Dermis microvascular lymphatic vessel endothelial cell (primary cell): ENCODE results near the gene ADGRG7. TPM values are rescaled to one million over a fixed set of nuclear protein-coding genes. Genes with fewer than 3 reads are reported as not detected.
"Not testable (repeated sequence)": the region's sequence is repeated elsewhere in the genome, so short reads cannot be mapped to it uniquely, and the experiment has no call there.

ENCODE experiments used
- DNase-seq, 2 donors: peaks; one replicate each; pipeline versions ENCODE4 v3.0.0 to v3.0.0-alpha.2; 2010; ENCODE audit warnings: low read depth in 2 of 2
- total RNA-seq: library from RNA; depleted of rRNA; stranded (reverse); fragments of >200 nt; gene quantifications from 2 replicates; pipeline ENCODE4 v1.2.1, GENCODE V29; 2014

ADGRG7 gene, protein sequence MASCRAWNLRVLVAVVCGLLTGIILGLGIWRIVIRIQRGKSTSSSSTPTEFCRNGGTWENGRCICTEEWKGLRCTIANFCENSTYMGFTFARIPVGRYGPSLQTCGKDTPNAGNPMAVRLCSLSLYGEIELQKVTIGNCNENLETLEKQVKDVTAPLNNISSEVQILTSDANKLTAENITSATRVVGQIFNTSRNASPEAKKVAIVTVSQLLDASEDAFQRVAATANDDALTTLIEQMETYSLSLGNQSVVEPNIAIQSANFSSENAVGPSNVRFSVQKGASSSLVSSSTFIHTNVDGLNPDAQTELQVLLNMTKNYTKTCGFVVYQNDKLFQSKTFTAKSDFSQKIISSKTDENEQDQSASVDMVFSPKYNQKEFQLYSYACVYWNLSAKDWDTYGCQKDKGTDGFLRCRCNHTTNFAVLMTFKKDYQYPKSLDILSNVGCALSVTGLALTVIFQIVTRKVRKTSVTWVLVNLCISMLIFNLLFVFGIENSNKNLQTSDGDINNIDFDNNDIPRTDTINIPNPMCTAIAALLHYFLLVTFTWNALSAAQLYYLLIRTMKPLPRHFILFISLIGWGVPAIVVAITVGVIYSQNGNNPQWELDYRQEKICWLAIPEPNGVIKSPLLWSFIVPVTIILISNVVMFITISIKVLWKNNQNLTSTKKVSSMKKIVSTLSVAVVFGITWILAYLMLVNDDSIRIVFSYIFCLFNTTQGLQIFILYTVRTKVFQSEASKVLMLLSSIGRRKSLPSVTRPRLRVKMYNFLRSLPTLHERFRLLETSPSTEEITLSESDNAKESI
- total RNA-seq = not detected in 2 replicates

DNA sequence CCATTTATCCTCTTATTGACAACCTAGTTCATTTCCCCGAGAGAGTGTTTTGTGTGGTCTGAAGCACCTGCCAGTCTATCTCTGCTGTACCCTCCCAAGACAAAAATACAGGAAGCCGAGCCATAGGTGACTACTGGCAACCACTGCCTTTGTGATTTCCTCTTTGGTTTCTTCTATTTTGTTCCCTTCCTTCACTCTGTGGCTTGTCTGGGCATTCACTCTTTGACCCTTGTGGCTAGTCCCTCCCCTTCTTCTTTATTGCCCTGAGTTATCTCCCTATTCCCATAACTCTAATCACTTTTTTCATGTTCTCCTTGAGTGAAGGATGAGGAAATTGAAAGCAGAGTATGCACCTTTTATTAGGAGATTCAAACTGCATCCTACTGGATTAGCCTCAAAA lies at the start of gene ADGRG7:
TSS of gene ADGRG7 (plus strand) at position 297 of the 400 bp plus-strand sequence. CDS start 256 bp downstream, outside the sequence.
- no peak for DNase-seq

DNA sequence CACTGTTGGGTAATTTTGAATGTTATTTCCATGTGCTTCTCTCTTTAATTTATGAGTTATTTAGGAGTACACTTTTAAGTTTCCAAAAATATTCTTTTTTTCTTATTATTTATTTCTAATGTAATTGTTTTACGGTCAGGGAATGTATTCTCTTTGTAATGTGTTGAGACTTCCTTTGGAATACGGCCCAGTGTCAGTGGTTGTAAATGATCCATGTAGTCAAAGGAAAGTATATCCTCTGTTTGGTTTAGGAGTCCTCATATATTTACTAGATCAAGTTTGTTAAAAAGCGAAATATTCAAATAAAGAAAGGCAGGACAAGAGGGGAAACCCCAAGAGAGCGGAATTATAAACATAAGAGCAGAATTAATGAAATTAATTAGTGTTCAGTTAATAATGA lies 49.0 kb upstream of the ADGRG7 start:
- no peak for DNase-seq

DNA sequence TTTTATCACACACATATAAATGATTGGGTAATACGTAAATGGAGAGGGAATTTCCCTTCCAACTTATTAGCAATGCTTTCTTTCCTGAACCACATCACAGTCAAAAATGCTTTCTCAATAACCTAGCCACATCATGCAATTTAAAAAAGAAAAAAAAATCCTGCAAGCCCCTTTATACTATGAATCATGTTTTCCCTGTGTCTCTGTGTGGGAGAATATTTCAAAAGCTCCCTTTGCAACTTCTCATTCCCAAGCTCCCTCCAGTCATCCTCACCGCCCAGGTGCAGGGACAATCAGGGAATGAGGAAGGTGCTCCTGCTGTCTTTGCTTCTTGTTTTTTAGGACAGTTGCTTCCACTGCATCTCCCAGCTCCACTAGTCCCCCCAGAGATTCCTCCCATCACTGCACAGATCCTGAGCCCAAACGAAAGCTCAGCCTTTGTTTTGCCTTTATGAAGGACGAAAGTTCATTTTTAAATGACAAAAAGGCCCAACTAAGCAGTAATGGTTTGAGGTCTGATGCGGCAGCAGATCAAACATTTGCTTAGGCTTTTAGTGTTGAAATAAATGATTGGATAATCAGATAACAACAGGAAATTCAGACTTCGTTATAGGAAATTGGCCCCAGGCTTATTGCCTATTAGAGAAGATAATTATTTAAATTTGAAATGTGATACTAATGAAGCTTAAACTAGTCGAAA lies 47.8 kb upstream of the ADGRG7 start:
- peak in 1 of 2 donors; percentile 17 for DNase-seq

DNA sequence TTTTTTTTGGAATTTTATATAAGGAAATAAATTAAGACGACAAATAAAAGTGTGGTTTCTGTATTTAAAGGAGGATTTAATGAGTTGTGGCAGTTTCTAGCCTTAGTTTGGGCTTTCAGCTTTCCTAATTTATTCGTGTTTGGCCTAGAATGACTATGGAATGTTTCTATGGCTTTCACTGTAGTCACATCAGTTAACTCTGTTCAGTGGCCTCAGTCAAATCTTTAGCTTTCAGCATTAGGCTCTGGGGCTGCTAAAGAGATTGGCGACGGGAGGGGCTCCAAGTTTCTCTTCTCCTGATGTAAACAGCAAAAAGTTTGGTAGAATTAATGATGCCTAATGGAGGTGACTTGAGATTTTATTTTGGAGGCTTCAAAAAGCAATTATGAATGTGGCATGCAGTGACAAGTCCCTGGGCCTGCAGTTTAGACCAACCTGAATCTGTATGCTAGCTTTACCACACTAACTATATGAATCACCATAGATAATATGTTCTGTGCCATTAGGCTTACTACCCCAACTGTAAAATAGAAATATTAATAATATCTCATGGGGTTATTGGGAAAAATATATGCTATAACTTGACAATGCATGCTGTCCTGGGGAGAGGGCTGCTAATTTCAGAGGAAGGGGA lies 47.1 kb upstream of the ADGRG7 start:
- DNase-seq = no peak

DNA sequence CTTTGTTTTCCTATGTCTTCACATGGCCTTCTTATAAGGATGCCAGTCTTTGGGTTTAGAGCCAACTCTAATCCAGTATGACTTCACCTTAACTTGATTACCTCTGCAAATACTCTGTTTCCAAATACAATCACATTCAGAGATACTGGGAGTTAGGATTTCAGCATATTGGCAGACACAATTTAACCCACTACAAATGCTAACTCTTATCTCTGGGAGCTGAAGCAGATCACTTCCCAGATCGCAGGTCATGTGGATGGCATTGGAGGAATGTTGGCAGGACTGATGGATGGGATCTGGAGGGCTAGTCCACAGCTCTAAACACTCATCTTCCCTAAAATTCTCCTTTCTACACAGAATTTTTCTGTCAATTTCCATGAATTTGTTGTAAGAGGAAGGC lies 46.2 kb upstream of the ADGRG7 start:
- no peak for DNase-seq

DNA sequence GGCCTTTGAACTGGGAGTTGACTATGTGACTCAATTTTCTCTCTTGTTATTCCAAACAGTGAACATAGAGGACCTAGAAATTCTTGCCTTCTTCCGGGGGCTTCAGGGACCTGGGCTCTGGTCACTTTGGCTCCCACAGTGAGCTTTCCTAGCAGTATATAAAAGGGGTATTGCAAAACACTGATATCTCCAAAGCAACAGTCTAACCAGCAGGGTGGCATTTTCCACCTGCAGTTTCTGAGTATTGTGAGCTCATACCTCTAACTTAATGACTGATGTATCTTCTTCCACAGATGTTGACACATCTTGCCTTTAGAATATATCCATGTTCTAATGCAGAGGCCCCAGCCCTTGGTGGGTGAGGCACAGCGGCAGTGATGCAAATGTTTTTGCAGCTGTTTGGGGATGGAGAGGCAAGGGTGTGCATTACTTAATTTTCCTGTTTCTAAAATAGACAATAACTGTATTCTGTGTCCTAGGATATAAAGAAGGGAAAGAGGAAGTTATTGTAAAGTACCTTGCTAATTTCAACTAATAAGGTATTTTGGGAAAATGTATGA lies 45.7 kb upstream of the ADGRG7 start:
- DNase-seq = peak in 1 of 2 donors; percentile 3

DNA sequence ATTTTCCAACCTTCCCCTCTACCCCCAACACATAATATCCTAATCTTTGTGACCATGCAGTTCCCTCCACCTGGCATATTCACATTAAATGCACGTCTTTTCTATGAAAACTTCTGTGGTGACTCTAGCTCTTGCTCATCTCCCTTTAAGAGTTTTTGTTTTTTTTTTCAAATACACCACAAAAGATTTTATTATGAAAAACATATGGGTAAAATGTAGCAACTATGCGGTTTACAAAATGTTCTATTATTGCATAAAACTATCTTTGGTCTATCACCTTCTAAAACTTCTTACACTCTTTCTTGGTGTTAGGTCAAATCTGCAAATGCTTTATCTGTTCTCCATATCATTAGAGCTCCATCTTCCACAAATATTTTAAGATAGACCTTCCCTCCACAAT lies 38.6 kb upstream of the ADGRG7 start:
- no peak for DNase-seq

DNA sequence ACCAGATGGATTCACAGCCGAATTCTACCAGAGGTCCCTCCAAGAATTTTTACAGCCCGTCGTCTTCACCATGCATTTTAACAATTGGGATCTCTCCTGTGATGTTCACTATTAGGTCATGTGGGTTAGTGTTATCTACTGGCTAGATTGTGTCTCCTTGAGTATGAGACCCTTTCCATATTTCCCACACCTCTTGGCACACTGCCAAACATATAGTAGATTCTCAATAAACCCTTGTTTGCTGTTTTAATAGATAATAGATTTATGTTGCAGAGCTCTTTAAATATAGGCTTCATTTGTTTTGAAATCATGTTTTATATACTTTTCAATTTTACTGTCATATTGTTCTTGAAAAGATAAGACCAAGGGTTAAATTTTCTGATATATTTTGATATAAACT lies 34.9 kb upstream of the ADGRG7 start:
- DNase-seq = no peak

DNA sequence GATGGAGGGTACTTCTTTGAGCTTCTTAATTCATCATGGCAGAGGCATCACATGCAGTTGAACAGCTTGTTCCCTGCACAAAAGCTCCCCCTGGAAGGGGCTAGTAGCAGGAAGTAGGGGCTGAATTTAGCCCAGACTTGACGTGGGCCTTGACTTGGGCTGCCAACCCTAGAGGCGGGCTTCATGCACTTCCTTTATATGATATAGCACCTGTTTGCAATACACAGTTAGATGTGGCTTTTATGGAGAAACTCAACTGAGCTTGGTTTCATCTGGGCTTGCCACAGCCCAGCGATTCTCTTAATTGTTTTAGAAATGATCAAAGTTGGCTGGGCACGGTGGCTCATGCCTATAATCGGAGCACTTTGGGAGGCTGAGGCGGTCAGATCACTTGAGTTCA lies 33.7 kb upstream of the ADGRG7 start:
- no peak for DNase-seq

DNA sequence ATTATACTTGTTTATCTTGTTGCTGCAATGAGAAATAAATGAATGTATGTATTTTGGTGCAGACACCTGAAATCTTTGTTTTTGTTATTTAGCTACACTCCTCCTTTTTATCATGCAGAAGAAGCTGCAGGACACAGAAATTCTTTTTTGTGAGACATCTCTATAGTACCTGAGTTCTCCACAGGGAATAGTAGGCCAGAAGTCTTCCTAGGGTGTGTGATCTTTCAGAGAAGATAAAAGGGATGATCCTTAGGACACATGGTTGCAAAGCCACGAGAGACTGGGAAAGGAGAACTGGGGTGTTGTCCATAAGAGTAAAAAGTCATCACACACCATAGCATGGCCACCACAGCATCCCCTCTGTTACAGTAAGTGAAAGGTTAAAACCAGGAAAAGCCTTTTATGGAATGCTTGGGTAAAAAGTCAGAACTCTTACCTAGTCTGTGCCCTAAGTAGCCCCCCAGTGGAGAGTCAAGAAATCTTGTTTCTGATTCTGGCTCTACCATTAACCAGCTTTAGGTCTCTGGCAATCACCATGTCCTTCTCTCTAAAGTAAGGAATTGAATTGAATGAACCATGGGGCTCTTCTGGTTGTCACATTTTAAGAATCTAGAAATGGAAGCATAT lies 31.9 kb upstream of the ADGRG7 start:
- DNase-seq = no peak

DNA sequence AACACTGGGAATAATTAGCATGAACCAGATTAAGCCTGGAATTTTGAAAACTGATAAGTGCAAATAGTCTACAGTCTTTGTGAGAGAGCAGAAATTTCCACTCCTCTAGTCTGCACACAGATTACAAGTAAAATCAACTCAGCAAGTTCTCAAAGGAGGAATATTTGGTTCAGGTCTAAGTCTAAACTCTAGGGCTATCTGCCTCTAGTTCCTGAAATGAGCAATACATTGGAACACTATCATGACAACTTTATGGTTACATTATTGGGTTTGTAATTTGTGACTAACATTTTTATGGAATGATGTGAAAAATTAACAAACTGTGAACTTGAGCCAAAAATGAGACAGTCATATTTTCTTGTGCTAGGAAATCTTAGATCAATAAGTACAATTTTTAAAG lies 30.8 kb upstream of the ADGRG7 start:
- DNase-seq = no peak

DNA sequence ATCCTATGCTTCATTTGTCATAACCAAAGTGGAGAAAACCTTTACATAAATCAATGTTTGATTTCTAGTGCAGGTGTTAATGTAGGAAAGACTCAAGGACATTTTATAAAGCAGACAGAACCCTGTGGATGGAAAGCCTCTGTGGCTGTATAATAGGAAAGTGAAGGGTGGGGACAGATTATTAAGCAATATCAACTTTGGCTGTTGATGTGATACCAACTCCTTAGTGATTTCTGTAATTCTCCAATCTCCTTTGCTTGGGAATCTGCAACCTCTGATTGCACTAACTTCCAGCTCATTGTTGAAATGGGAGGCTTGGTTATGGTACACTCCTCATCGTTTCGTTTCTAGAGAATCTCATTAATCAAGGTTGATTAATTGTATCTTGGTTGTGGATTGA lies 29.3 kb upstream of the ADGRG7 start:
- DNase-seq = no peak

DNA sequence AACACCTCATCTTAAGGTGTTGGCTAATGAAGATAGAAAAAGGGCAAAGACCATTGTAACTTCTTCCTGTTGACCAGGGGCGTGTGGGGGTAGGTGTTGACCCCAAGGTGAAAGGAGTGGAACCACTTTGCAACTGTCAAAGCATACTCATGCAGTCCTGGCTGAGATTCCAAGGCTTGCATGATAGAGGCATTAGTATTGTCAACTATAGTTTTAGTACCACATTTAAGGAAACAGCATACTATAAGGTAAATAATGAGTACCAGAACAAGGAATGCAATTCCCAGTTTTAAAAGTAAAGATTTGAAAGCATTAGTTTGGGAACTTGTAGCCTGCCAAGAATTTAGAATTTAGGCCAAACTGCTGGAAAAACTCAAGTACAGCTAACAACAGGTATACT lies 27.8 kb upstream of the ADGRG7 start:
- no peak for DNase-seq

DNA sequence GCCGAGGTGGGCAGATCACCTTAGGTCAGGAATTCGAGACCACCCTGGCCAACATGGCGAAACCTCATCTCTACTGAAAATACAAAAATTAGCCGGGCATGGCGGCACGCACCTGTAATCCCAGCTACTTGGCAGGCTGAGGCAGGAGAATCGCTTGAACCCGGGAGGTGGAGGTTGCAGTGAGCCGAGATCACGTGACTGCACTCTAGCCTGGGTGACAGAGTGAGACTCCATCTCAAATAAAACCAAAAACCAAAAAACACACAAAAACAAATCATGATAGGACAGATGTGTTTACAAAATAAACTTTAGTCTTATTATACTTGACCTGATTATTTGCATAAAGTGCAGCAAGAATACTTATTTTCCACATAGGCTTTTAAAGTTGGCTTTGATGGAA lies 27.2 kb upstream of the ADGRG7 start:
- not testable (repeated sequence) for DNase-seq

DNA sequence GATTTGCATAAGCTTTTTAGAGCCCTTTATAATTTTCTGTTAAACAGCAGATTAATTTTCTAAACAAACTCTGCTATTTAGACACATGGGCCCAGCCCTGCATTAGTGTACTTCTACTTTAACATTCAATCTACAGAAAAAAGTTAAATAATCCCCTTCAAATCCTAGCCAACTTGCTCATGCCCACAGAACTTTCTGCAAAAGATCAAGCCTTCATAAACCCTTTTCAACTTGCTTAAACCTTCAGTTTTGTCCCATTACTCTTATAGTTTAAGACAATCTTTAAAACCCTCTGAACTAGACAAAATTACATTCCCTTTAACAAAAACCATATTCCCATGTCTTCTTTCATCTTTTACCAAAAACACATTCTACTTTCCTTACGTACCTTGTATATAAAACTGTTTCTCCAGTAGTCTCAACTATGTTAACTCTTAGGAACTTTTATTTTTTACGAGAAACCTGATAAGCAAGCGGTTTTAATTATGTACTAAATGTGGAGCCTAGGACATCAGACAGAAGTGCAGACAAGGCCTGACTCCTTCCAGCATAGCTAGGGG lies 25.2 kb upstream of the ADGRG7 start:
- DNase-seq = no peak

DNA sequence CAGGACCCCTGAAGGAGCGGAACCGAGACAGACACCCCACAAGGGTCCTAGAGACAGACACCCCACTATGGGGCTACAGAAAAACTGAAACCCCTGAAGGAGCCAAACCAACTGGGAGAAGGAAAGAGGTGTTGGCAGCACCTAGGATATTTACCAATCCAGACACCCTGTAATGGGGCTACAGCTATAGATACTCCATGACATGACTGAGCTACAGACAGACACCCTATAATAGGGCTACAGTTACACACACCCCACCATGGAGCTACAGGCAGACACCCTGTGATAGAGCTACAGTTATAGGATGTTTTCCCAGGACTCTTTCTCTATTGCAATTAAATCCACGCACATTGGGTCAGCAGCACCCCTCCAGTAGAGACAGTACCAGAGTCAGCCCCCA lies 22.6 kb upstream of the ADGRG7 start:
- DNase-seq = no peak

DNA sequence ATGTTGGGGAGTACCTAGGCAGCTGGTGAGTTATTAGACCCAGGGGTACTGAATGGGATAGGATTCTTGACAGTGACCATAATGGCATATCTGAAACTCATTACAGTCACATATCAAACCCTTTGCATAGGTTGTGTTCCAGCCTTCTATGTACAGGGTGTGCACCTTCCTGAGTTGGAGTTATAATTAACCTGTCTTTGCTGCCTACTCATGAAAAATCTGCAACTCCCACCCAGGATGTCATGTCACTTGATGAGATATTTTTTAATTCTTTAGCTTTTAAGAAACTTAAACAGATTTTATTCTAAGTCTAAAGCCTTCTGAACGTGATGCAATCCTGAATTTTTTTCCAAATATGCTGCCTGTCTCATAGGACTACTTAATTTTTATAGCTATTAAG lies 21.1 kb upstream of the ADGRG7 start:
- no peak for DNase-seq

DNA sequence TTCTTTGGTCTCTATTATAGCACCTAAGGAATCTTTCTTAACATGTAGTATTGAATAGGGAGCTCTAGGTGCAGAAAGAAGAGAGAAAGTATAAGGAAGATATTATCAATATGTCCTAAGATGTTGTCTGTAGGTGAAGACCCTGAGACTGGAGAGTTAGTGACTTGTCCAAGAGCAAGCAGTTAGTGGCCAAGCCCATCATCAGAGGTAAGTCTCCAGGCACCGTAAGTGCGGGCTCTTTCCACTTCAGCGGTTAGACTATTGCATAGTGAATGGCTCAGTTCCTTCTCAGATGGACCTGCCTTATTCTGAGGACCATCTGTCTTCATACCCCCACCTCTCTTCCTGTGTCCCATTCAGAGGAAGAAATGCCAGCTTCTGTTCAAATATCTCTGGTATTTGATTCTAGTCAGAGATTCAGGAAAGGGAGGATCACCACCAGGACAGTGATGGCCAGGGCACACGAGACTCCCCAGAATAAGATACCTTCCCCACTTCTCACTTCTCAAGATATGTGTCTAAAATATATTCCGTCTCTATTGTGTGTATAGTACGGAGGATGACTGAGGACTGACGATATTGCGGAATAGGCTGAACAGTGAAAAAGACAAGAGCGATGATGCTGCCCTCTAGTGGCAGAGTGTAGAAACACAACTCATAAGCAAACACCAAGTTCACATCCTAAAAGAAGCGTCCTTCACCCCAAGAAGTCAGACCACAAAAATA lies 19.1 kb upstream of the ADGRG7 start:
- DNase-seq = peak; percentile 69 to 72

DNA sequence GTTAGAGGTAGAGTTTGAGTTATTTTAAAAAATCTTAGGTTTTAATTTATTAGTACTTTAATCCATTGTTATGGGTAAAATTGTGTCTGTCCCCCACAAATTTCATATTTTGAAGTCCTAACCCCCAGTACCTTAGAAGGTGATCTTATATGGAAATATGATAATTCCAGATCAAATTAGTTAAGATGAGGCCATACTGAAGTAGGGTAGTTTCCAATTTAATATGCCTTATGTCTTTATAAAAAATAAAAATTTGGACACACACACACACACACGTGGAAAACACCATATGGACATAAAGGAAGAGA lies 18.6 kb upstream of the ADGRG7 start:
- DNase-seq = no peak

DNA sequence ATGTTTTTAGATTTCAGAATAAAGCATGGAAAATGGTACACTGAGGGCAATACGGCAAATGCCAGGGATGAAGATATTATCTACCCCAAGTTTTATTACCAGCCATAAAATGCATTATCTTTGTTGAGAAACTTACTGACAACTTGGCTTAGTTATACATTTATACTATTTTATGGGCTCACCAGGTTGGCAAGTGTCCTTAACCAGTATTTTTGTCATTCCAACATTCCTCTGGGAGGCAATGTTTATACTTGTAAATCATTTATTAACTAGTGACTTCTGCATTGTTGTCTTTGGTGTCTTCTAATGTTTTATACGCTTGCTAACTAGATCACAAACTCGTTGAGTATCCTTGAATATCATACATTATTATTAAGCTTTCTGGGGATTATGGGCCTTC lies 18.0 kb upstream of the ADGRG7 start:
- no peak for DNase-seq
